Neural cell (in vitro differentiated cells): Measurements from ENCODE around the gene SEMA7A.

Experiments used
- EP300 ChIP-seq: fragments of 450-650 bp; conservative IDR thresholded peaks from 2 replicates; pipeline ENCODE4 v1.6.1; 2014; ENCODE audit warnings: antibody characterized with exemption, mild to moderate bottlenecking, moderate library complexity; ENCODE audit not compliant: poor library complexity, severe bottlenecking
- EZH2 ChIP-seq: fragments of 200-600, 300-800 bp; shearing (Covaris generic), sonication (generic); IDR thresholded peaks from 2 replicates; pipeline ENCODE4 v1.6.1; 2014; ENCODE audit warnings: antibody characterized with exemption, low read length, borderline replicate concordance, mild to moderate bottlenecking; ENCODE audit not compliant: insufficient read depth, poor library complexity, severe bottlenecking
- POLR2AphosphoS5 ChIP-seq: IDR thresholded peaks from 2 replicates; pipeline ENCODE4 v1.6.1; 2012
- RAD21 ChIP-seq: fragments of 450-650 bp; conservative IDR thresholded peaks from 2 replicates; pipeline ENCODE4 v1.6.1; 2014; ENCODE audit warnings: antibody characterized with exemption, mild to moderate bottlenecking, moderate library complexity
- SMC3 ChIP-seq: fragments of 450-650 bp; conservative IDR thresholded peaks from 2 replicates; pipeline ENCODE4 v1.6.1; 2014; ENCODE audit warnings: antibody characterized with exemption, mild to moderate bottlenecking, moderate library complexity; ENCODE audit not compliant: poor library complexity
- TAF1 ChIP-seq: IDR thresholded peaks from 2 replicates; pipeline ENCODE4 v1.6.1; 2012; ENCODE audit warnings: low read depth
- TF ChIP-seq, protein P1 (sequence below): fragments of 450-650 bp; IDR thresholded peaks from 2 replicates; pipeline ENCODE4 v1.5.1; 2014; ENCODE audit warnings: antibody characterized with exemption, mild to moderate bottlenecking, moderate library complexity; ENCODE audit not compliant: poor library complexity, severe bottlenecking

- TF ChIP-seq, protein P1, sequence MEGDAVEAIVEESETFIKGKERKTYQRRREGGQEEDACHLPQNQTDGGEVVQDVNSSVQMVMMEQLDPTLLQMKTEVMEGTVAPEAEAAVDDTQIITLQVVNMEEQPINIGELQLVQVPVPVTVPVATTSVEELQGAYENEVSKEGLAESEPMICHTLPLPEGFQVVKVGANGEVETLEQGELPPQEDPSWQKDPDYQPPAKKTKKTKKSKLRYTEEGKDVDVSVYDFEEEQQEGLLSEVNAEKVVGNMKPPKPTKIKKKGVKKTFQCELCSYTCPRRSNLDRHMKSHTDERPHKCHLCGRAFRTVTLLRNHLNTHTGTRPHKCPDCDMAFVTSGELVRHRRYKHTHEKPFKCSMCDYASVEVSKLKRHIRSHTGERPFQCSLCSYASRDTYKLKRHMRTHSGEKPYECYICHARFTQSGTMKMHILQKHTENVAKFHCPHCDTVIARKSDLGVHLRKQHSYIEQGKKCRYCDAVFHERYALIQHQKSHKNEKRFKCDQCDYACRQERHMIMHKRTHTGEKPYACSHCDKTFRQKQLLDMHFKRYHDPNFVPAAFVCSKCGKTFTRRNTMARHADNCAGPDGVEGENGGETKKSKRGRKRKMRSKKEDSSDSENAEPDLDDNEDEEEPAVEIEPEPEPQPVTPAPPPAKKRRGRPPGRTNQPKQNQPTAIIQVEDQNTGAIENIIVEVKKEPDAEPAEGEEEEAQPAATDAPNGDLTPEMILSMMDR: no peak
- TF ChIP-seq EZH2 (no peak), EP300 (no peak), RAD21 (no peak), POLR2AphosphoS5 (no peak), TAF1 (no peak), SMC3 (no peak)
Observed at GRCh38 chr15:74466570-74466969, 32.8 kb upstream of the SEMA7A start.
